Subcutaneous preadipocyte (primary cell): ENCODE data around the gene SURF6. TPM values are rescaled to one million over a fixed set of nuclear protein-coding genes. Genes with fewer than 3 reads are reported as not detected.

Experiments used
- small RNA-seq: library from RNA; depleted of rRNA; stranded (forward); fragments of <200 nt; gene quantifications from one replicate; pipeline ENCODE3, GENCODE V24; 2012
- total RNA-seq: library from RNA; depleted of rRNA; stranded (reverse); fragments of >200 nt; gene quantifications from 2 replicates; pipeline ENCODE4 v1.2.3, GENCODE V29; 2012

The SURF6 gene
- total RNA-seq, result 6.6 and 8.8 TPM in 2 replicates

DNA sequence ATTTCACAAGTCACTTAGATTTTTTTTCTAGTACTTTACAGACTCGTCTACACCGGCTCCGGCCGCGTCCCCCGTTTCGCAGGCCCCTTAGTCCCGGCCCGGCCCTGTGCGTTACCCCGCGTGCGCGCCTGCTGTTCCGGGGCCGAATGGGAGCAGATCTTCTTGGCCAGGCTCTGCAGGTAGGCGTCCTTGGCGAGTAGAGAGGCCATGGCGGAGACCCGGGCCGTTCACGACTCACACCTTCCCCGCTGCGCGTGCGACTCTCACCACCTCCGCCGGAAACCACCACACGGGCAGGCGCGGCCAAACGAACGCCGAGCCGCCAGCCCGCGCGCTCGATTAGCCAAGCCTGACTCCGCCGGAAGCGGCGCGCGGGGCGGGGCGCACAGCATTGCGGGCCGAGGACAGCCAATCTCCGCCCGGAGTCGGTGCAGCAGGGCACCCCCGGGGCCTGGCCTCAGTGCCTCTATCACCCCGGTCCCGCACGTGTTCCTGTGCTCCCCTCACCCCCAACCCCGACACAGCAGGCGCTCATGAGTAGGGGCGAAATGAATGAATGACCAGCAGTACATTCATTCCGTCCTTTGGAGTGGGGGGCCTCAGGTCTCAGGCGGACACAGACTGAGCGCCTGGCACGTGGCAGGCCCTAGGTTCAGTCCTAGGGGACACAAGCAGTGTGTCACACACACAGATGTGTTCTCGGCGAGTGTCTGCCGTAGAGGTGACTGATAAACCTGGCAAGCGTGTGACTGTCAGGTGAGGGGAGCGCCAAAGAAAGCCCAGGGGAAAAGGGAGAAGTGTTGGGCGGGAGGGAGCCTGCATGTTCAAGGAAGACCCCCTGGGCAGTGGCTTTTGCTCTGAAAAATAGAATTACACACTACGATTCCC is at the start of gene SURF6:
SURF6 (minus strand) TSS at position 265 of the 888 bp plus-strand sequence; CDS start at position 209, 56 bp downstream.

DNA sequence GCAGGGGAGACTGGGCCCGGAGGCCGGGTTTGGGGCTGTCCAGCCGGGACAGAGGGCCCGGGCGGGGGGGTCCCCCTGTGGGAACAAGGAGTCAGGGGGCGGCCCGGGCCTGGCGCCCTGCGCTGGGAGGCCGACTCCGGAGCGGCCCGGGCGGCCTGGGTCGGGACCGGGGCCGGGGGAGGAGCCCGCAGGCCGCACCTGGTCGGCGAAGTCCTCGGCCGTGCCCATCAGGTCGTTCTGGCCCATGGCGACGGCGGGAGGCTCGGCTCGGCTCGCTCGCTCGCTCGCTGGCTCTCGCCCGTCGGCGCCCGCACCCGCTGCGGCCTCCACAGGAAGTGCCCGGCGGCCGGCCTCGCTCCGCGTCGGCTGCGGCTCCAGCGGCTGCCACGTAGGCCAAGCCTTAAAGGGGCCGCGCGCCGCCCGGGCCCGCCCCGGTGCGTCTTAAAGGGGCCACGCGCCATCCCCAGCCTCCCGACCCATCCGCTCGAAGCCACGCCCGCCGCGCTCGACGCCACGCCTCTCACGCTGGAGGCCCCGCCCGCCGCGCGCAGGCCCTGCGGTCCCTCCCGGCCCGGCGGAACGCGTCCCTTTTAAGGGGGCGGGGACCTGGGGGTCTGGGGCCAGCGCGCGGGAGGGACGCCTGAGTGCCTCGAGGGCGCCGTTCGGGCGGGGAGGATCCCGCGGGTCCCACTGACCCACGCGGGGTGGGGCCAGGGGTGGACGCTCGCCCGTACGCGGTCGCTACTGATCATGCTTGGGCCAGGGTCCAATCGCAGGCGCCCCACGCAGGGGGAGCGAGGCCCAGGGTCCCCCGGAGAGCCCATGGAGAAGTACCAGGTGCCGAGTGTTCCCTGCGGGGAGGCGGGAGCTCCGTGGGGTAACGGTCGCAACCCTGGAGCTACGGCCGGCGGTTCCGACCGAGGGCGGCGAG is 40.0 kb upstream of the SURF6 start, which contains the start of the genes STKLD1 and SURF4:
STKLD1 (plus strand) TSS at position 643 of the 931 bp plus-strand sequence; CDS start at position 751, 108 bp downstream.
SURF4 (minus strand) TSS at position 337 of the 931 bp plus-strand sequence; CDS start at position 246, 91 bp downstream.

DNA sequence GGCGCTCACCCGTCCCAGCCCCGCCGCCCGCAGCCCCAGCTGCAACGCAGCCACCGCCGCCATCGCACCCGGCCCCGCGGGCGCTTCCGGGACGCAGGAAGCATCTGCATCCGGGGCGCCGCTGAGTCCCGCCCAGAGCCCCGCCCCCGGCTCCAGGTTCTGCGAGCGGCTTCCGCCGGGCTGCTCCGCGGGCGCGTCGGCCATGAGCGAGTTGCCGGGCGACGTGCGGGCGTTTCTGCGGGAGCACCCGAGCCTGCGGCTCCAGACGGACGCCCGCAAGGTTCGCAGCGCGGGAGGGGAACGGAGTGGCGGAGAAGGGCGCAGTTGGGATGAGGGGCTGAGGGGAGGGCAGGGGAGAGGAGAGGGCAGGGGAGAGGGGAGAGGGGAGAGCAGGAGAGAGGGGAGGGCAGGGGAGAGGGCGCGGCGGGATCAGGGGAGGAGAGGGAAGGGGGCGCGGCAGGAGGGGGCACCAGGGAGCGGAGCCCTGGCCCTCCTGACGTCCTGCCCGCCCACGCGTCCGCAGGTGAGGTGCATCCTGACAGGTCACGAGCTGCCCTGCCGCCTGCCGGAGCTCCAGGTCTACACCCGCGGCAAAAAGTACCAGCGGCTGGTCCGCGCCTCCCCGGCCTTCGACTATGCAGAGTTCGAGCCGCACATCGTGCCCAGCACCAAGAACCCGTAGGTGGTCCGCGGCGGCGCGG is 20.6 kb upstream of the SURF6 start, which contains the start of the genes SURF1 and SURF2:
SURF1 (minus strand) TSS at position 97 of the 701 bp plus-strand sequence; CDS start at position 63, 34 bp downstream.
SURF2 (plus strand) TSS at position 160 of the 701 bp plus-strand sequence; CDS start at position 203, 43 bp downstream.

DNA sequence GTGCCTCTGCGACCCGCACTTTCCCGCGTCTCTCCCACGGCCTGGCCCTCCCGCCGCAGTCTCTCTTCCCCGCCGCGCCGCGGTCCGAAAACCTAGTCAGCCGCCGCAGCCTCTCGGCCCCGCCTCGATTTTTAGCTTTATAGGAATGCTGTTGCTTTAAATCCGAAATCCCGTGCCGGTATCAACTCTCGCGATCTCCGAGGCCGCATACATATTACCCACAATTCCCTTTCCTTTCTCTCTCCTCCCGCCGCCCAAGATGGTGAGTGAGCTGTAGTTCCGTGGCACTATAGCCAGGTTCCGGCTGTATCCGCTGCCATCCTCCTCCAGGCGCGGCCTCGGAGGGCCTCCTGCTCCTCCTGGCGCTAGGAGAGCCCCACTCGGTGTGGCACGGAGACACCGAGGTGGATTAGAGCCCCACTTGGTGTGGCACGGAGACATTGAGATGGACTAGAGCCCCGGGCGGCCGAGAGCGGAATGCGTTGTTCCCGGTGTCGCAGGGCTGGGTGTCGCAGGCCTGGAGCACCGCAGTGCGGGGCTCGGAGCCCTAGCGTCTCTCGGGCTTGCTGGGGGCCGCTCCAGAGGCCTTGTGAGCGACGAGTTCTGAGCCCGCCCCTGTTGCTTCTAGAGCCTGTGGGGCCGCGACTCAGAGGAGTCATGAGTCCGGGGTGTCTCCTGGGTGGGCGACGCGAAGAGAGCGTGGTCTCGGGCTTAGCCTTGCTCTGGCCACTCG is 12.2 kb upstream of the SURF6 start, which contains the start of the genes MED22 and RPL7A:
MED22 (minus strand) TSS at position 147 of the 733 bp plus-strand sequence. CDS start 1,469 bp downstream, outside the sequence.
RPL7A (plus strand) TSS at position 234 of the 733 bp plus-strand sequence; CDS start at position 260, 26 bp downstream.

Small RNA genes lying within 50 kb of the gene (small RNA-seq; reads per million reads assigned to genes)
- gene RF00019 (not detected), gene SNORD24 (not detected), gene SNORD36A (not detected), gene SNORD36B (not detected), gene SNORD36C (not detected)

Other genes starting within 250 kb of the SURF6 start
- 19.9 and 21.7 TPM in 2 replicates for gene RALGDS, start 214.9 kb downstream of the SURF6 start, total RNA-seq
- gene GBGT1, start 172.3 kb downstream of the SURF6 start, total RNA-seq, result 1.8 TPM in 2 replicates
- gene OBP2B, start 126.9 kb downstream of the SURF6 start, total RNA-seq, result not detected in 2 replicates
- gene ABO, start 61.0 kb downstream of the SURF6 start, total RNA-seq, result not detected in 2 replicates
- gene MED22, start 11.9 kb upstream of the SURF6 start, total RNA-seq, result 13.6 and 16.8 TPM in 2 replicates
- gene RPL7A, start 12.0 kb upstream of the SURF6 start, total RNA-seq, result 1,530 and 2,826 TPM in 2 replicates
- 16.8 and 22.8 TPM in 2 replicates for gene SURF1, start 20.3 kb upstream of the SURF6 start, total RNA-seq
- 13.6 and 16.0 TPM in 2 replicates for gene SURF2, start 20.4 kb upstream of the SURF6 start, total RNA-seq
- gene SURF4, start 39.9 kb upstream of the SURF6 start, total RNA-seq, result 331 and 383 TPM in 2 replicates
- under 0.01 and 1.4 TPM in 2 replicates for gene STKLD1, start 40.2 kb upstream of the SURF6 start, total RNA-seq
- 12.9 and 14.5 TPM in 2 replicates for gene REXO4, start 81.8 kb upstream of the SURF6 start, total RNA-seq
- 0.73 and 1.2 TPM in 2 replicates for gene ADAMTS13, start 86.2 kb upstream of the SURF6 start, total RNA-seq
- gene CACFD1, start 123.8 kb upstream of the SURF6 start, total RNA-seq, result 1.1 and 1.2 TPM in 2 replicates
- 22.4 and 30.9 TPM in 2 replicates for gene SLC2A6, start 142.9 kb upstream of the SURF6 start, total RNA-seq
- not detected in 2 replicates for gene MYMK, start 188.8 kb upstream of the SURF6 start, total RNA-seq
- gene ADAMTSL2, start 198.5 kb upstream of the SURF6 start, total RNA-seq, result not detected in 2 replicates